PC-9 (cell line): ENCODE data around the gene AKAP8L.
"Not testable (repeated sequence)": the region's sequence is repeated elsewhere in the genome, so short reads cannot be mapped to it uniquely, and the experiment has no call there.

Source experiments
- EZH2 ChIP-seq: fragments of 200-600 bp; sonication (generic); IDR thresholded peaks from 2 replicates; pipeline ENCODE4 v1.8.0; 2017; ENCODE audit warnings: antibody characterized with exemption, low read depth
- TF ChIP-seq, protein P1 (sequence below): fragments of 200-600 bp; sonication (generic); conservative IDR thresholded peaks from 2 replicates; pipeline ENCODE4 v1.6.1; 2017; ENCODE audit warnings: mixed run types, antibody characterized with exemption, mild to moderate bottlenecking, moderate library complexity

DNA sequence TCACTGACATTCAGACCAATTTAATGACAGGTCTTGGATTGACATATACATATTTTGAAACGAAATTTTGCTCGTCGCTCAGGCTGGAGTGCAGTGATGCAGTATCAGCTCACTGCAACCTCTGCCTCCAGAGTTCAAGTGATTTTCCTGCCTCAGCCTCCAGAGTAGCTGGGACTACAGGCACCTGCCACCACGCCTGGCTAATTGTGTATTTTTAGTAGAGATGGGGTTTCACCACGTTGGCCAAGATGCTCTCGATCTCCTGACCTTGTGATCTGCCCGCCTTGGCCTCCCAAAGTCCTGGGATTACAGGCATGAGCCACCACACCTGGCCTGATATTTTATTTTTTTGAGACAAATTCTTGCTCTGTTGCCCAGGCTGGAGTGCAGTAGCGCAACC is 66.3 kb downstream of the AKAP8L start:
- TF ChIP-seq, protein P1, sequence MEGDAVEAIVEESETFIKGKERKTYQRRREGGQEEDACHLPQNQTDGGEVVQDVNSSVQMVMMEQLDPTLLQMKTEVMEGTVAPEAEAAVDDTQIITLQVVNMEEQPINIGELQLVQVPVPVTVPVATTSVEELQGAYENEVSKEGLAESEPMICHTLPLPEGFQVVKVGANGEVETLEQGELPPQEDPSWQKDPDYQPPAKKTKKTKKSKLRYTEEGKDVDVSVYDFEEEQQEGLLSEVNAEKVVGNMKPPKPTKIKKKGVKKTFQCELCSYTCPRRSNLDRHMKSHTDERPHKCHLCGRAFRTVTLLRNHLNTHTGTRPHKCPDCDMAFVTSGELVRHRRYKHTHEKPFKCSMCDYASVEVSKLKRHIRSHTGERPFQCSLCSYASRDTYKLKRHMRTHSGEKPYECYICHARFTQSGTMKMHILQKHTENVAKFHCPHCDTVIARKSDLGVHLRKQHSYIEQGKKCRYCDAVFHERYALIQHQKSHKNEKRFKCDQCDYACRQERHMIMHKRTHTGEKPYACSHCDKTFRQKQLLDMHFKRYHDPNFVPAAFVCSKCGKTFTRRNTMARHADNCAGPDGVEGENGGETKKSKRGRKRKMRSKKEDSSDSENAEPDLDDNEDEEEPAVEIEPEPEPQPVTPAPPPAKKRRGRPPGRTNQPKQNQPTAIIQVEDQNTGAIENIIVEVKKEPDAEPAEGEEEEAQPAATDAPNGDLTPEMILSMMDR: not testable (repeated sequence)
- TF ChIP-seq EZH2: not testable (repeated sequence)
